Measurements from ENCODE around the gene CARHSP1.

- TF ChIP-seq, protein P1, sequence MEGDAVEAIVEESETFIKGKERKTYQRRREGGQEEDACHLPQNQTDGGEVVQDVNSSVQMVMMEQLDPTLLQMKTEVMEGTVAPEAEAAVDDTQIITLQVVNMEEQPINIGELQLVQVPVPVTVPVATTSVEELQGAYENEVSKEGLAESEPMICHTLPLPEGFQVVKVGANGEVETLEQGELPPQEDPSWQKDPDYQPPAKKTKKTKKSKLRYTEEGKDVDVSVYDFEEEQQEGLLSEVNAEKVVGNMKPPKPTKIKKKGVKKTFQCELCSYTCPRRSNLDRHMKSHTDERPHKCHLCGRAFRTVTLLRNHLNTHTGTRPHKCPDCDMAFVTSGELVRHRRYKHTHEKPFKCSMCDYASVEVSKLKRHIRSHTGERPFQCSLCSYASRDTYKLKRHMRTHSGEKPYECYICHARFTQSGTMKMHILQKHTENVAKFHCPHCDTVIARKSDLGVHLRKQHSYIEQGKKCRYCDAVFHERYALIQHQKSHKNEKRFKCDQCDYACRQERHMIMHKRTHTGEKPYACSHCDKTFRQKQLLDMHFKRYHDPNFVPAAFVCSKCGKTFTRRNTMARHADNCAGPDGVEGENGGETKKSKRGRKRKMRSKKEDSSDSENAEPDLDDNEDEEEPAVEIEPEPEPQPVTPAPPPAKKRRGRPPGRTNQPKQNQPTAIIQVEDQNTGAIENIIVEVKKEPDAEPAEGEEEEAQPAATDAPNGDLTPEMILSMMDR (IDR thresholded peaks at IDR 0.05): no peak
- TF ChIP-seq POLR2A (IDR thresholded peaks at IDR 0.05): no peak
Observed at GRCh38 chr16:8880839-8881510, 12.2 kb upstream of the CARHSP1 start.

All from uterus (tissue), 2 donors.